Activated CD4-positive, alpha-beta T cell treated with anti-CD3 and anti-CD28 coated beads, Interleukin-2, amount 50 U/mL, for 4 hours (primary cell): ENCODE measurements around the gene DOCK10.
A peak's percentile ranks its signal among the peaks of the same experiment; 100 is the strongest.

Source experiments
- DNase-seq, 2 experiments: peaks; one replicate each; pipeline ENCODE4 v3.0.0-alpha.2; 2020

Gene DOCK10

DNA sequence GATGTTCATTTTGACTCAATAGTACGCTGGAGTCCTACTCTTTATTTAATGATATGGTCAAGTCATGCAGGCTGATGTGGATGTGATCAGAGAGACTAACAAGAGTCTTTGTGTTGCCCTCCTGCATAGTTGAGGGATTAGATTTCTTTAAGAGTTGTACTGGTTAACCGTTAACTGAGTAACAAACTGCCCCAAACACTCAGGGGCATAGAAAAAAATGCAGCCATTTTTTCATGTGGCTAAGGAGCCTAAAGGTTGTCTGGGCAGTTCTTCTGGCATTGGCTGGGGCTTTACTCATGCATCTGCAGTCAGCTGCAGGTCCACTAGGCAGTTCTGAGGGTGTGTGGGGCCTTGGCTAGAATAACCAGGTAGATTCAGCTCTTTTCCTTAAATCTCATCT, 32.5 kb downstream of the DOCK10 start:
- DNase-seq = no peak

DNA sequence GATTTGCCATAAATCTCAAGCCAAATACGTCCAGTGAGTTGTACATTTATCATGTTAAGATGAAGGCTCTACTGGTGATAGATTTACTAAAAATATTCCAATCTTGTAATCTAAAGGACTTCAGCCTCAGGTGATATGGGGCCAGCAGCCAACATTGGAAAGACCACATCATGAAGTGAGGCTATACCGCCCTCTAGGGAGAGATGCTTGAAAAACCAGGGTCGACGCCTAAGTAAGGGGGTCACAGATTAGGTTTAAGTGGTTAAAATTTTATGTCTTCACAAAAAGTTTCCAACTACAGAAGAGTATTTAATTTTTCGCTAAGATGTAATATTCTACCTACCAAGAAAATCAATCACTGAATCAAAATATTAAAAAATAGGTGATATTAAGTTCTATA, 33.3 kb downstream of the DOCK10 start:
- DNase-seq = no peak

DNA sequence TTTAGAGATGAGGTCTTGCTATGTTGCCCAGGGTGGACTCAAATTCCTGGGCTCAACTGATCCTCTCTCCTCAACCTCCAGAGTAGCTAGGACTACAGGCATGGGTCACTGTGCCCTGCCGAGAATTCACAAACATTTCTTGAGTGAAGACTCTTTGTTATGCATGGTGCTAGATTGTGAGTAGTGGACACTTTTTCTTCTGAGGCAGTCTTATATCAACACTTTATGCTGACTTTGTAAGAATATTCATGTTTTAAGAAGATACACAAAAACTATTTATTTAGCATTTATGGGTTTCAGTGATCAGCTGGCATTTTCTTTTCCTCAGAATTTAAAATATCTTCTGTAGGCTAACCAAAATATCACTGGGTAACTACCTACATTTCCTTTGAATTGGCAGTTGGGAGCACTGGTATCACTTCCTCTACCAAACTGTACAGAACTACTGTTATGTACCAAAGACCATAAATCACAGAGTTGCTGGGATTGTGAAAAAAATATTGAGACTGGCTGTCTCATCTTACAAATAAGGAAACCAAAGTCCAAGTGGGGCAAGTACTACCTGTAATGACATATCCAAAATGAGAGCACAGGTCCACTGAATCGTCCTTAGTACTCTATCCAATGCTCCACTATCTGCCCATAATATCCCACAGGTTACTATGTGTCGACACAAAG, 34.0 kb downstream of the DOCK10 start:
- DNase-seq = no peak

DNA sequence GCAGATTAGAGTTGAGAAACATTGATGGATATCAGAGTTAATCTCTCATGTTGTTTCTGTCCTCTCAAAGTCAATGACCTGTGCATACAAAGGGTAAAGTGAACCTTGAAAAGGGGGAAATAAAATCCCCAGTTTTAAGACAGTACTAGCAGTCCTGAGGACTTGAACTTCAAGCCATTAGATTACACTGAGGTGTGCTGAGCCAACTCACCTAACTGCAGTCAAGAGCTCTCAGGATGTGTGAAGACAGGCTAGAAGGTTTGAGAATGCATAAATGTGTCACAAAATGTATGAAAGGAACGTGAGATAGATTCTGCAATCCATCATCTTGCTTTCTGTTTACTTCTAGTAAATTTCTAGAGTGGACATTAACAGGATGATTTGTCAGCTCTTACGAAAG, 35.5 kb downstream of the DOCK10 start:
- no peak for DNase-seq

DNA sequence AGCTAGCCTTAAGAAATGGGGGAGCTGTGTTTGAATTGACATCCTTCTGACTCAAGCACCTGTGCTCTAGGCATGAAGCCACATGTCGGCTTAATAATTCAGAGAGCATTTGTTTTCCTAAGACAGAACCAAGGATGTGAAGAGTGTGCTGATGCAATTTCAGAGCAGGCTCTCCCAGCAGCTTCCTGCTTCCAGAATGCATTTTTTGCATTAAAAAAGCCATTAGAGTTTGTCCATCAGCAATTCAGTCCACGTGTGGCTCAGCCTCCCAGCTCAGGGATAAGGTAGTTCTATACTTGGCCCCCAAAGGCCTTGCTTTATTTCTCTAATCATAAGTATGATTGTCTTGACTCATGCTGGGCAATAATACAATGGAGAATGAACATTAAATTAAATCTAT, 37.7 kb downstream of the DOCK10 start:
- DNase-seq = no peak

DNA sequence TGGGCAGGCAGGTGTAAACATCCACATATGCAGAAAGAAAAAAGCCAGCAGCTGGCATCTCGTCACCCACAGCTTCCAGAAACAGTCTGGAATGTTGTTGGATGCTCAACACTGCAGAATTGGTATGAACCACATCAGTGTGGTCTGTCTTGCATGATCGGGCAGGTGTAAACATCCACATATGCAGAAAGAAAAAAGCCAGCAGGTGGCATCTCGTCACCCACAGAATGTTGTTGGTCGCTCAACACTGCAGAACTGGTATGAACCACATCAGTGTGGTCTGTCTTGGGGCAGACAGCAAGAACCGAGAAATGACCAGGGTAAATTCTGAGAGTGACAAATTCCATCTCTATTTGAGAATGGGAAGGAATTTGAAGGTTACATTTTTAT, 39.6 kb downstream of the DOCK10 start:
- DNase-seq = peak; percentile 15 to 29

DNA sequence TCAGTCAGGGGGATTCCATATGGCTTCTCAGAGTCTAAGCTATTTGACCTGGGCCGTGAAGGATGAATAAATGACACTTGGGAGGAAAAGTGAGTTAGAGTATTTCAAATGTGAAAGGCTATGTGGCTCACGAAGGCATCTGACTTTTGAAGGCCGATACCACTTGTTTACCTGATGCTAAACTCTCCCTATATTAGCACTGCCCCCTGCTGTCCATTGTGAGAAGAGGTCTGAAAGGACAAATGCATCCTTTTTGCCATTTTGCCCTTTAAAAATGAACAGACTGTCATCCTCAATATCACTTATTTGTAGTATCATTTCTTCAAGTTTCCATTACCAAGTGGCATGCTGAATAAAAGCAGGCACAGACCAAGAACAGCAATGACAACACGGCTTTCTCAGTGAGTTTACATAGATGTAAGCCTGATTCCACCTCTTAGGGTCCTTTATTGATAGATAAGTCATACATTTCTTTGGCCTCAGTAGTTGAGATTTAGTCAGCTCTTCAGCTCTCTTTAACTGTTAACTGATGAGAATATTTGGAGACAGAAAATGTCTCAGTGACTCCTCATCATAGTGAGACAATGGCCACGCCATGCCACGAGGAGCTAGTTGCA, 40.1 kb downstream of the DOCK10 start:
- peak; percentile 59 for DNase-seq

DNA sequence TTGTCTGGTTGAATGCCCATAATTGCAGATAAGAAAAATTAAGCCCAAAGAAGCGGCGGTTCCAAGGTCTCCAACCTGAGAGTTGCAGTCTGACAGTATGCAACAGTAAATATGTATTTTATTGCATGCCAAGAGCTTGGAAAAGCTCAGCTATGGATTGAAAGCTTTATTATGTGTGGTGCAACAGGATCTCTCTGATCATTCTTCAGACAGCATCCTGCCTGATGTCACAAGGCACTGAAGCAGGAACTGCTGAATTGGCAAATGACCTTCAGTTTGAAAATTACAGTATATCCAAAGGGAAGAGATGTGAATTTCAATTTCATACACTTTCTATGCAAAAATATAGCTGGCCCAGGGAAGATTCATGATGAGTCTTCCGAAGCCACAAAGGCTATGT, 42.5 kb downstream of the DOCK10 start:
- DNase-seq = no peak

DNA sequence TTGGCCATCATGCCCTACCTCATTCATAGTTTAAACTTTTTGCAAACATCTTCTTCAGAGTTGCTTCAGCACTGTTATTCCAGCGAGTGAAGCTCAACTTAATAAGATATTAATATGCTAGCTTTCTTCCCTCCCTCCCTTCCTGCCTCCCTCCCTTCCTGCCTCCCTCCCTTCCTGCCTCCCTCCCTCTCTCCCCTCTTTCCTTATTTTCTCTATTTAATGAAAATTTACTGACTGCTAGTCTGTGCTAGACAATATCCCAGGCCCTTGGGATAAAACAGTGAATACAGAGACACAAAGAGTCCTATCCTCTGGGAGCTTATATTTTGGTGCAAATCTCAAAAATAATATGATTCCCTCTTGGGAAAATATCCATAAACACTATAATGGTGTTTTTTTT, 42.9 kb downstream of the DOCK10 start:
- no peak for DNase-seq

DNA sequence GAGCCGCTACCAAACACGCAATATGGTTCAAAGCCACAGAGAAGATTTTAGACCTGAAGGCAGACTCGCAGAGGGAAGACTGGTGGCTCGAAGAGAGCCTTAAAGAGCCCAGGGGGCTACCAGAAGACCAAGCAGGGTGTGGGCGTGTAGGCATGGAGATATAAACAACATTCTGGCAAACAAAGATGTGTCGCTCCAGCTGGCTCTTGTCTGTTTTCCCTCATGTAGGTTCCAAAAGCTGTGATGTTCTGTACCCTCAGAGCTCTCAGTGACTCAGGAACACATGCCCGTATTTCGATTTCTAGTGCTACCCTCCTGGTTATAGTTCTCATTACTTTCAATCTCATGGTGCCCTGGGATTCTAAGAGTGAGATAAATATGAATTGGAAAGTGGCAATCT, 44.5 kb downstream of the DOCK10 start:
- no peak for DNase-seq

DNA sequence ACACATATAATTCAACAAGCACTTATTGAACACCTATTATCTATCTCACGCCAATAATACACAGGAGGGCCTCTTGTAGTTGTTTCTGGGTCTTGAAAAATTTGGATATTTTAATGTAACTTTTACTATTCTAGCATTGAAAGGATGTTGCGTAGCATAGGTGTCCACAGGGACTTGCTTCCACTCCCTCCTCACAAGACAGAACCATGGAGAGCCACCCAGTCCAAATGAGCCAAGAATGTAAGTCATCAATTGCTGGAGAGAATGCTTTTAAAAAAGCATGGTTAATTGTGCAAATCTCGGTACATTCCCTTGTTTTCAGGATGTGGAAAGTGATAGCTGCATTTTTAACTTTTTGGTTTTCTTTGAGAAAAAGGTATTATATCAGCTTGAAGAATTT, 46.8 kb downstream of the DOCK10 start:
- no peak for DNase-seq

DNA sequence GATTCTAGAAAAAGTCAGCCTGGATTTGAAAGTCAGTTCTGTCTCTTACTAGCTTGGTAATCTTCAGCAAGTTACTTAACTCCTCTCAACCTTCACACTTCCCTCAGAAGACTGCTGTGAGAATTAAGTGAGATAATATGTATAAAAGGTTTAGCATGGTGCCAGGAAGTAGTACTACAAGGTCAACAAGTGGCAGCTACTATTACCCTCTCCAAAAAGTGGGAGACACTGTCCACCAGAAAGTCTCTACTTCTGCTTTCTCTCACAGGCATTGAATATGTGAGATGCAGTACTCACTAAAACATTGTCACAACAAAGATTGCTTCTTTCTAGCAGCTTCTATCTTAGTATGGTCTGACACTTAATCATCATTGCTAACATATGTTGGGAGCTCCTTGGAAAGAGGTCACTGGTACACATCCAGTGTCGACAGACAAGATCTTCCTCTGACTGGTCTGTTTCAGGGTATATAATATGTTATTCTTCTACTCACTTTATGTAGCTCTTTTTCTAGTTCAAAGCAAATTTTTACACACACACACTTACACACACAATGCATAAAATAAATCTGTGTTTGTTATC, 47.9 kb downstream of the DOCK10 start:
- DNase-seq = no peak

DNA sequence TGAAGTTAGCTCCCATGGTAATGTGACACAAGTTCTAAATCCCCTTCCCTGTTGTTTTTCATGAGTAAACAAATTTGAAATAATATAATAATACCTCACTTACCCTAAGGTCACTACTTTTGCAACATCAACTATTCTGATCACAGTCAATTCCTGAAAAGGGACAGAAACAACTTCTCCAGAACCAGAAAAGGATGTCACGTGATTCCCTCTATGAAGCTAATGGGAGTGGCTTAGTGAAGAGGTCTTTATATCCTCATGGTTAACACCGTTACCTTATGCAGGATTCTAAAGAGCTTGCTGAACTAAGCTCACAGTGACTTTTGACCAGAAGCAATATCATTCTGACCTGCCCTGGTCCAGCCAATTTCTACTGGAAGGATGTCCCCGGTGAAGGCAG, 51.6 kb downstream of the DOCK10 start:
- DNase-seq = no peak

DNA sequence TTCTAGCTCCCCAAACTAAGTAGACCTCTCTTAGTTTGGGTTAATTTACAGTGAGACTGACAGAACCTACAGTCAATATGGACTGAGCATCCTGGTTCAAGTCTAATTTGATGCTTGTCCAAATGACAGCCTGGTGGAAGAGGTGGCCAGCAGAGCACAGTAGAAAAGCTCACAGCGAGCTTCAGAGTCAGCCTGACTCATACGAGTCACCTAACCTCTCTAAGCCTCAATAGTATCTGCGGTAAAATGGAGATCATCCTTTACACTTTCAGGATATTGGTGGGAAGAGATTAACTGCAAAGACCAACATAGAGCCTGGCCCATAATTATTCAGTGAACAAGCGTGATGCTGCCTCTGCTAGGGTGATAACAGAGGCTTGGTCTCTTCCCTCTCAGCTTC, 54.5 kb downstream of the DOCK10 start:
- DNase-seq = no peak

DNA sequence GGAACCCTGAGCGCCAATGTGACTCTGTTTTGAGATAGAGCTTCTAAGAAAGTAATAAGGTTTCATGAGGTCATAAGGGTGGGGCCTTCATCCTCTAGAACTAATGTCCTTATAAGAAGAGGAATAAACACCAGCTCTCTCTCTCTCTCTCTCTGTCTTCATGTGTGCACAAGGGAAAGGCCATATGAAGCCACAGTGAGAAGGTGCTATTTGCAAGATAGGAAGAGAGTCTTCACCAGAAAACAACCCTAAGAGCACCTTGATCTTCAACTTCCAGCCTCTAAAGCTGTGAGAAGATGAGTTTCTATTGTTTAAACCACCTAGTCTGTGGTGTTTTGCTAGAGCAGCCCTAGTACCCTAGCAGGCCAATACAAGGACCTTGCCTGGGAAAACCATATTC, 55.8 kb downstream of the DOCK10 start:
- no peak for DNase-seq

DNA sequence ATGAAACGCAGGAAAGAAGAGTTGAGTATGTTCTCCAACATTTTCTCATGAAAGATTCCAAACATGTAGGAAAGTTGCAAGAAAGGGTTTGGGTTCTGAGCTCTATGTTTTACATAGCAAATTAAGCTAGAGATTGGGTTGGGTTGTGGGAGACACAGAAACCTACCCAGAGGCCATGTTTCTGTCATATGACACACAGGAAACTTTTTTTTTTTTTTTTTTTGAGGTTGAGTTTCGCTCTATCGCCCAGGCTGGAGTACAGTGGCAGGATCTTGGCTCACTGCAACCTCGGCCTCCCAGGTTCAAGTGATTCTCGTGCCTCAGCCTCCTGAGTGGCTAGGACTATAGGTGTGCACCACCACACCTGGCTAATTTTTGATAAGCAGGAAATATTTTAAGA, 57.6 kb downstream of the DOCK10 start:
- no peak for DNase-seq

DNA sequence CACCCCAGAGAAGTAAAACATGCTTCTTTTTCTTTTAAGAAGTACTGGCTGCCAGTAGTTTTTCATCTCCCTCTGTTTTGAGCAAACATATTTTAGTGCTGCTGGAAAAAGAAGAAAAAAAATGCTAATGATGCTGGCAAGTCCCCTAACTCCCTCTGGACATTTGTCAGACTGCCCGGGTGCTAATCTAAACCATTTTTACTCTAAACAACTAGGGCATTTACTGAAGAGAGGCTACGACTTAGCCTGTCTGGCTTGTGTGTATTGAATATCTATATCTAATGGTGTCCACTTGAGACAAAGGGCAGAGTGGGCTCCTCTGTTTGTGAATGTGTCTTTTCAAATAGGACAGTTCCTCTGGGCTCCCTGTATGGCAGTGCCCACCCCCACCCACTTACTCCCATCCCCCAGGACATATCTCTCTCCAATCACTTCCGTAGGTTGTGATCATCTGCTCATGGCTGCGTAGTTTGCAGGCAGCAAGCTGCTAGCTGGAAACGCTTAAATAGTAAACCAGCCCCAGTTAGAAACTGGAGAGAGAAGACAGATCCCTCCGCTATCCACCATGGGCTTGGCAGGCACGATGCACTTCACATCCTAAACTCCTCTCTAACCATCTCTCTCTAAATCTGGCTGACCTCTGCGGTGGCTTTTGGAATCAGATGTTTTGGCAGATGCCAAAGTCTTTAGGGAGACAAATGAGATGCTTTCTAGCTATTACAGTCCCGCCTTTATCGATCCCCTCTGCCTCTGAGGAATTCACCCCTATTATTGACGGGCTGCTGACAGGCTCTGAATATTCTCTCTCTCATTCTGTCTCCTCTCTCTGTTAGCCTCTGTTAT, 58.3 kb downstream of the DOCK10 start:
- DNase-seq = no peak

DNA sequence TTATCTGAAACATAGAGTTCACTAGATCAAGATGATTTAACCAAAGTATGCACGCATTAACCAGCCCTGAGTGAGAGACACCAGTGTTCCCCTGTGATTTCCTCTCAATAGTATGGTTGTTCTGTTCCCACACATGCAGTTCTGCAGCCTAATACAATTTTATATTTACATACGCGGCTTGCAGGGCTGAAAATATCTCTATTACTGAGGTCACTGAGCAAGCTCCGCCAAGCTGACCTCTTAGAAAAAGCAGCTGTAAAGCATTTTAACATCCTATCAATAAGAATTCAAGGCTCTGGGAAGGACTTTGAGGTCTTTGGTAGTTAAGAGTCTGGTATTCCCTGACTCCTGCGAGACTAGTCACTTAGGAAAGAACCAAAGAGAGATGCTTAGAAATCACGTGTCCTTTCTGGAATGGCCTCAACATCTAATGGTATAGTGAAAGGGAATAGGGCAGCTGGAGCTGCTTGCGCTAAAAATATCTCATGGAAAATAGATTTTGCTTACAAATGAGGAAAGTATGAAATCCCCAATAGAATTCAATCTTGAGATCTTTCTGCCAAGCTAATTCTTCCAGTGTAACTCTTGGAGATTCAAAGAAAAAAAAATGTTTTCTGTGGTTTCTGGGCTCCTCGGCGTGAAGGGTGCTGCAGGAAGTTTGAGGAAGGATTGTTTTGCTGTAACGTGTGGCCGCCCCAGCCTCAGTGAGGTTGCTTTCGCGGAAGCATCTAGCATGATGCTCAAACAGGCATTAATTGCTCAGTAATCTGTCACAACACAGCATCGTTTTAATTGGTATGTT, 59.2 kb downstream of the DOCK10 start:
- DNase-seq = no peak

DNA sequence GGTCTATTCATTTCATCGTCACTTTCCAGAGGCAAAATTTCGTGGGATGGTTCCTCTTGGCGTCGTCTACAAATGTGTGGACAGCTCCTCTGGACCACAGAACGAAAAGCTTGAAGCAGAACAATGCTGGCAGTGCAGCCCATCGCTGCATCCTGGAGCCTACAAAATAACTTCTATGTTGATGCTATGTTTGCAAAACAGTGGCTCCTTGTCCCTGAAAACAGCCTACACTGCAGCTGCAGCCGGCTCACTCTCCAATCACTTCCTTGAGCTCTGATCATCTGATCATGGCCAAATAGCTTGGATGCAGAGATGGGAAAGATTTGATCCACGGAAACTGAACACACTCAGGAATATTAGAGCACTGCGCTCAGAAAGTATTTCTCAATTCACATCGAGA, 60.0 kb downstream of the DOCK10 start:
- no peak for DNase-seq

DNA sequence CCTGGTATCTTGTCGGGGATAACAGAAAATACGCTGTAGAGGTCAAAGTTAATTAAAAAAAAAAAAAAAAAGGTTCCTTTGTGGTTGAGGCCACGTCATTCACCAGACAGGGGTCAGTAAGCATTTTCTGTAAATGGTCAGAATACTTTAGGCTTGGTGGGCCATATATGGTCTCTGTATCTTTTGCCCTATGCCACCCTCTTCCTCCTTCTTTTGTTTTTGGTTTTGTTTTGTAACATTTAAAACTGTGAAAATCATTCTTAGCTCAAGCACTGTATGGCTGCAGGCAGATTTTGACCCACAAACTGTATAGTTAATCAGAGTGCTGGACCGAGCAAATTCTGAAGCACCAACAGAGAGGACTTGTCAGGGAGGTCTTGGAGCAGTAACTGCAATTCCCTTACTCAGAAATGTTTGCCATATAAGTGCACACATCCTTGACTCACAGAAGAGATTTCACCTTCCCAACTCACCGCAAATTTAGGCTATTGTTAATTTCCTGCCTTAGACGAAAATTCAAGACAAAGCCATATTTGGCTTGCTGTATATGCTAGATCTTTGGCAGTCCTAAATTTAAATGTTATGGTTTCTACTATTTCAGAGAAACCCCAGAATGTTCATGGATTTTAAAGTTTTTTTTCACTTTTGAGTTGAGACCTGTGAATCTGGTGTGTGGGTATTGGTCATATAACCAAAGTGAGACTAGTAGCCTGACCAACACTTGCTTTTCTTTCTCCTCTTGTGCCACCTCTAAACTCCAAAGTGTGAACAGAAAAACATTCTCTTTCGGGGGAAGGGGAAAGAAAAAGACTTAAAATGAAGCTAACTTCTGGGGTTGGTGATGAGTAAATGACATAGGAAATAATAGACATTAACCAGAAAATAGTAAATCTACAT, 65.4 kb downstream of the DOCK10 start:
- no peak for DNase-seq

DNA sequence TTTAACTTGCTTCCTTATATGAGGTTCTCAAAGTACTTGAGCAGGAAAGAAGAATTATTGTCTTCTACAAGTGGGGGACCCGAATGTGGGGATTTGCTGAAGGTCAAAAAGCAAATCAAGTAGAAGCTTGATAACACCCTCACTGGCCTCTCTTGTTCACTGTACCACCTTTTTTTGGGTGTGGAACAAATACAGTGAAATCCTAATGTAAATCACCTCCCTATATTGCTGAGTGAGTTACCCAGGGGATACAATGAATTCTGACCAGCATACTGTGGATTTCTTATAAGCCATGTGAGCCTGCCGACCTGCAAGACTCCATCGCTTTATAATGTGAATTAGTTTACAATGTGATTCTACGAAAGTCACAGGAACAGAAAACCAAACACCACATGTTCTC, 66.5 kb downstream of the DOCK10 start:
- DNase-seq = no peak
